DOHH2 (cell line): ENCODE data around the gene SEMA4D.

Source experiments
- H3F3A ChIP-seq: fragments of 200-600 bp; sonication (generic), shearing (Covaris generic); 2 replicates; pipeline ENCODE4 v1.6.0; 2016; ENCODE audit warnings: antibody characterized with exemption, mild to moderate bottlenecking; ENCODE audit not compliant: control insufficient read depth, insufficient read depth
- H3K27ac ChIP-seq: fragments of 200-600 bp; sonication (generic); 2 replicates; pipeline ENCODE4 v1.5.1; 2014; ENCODE audit warnings: low read depth, mild to moderate bottlenecking, low read length, moderate library complexity
- H3K27me3 ChIP-seq: fragments of 200-600 bp; sonication (generic); 2 replicates; pipeline ENCODE4 v1.6.1; 2014; ENCODE audit warnings: mild to moderate bottlenecking, low read length, mixed read lengths; ENCODE audit not compliant: control insufficient read depth
- H3K36me3 ChIP-seq: fragments of 200-600 bp; sonication (generic); 2 replicates; pipeline ENCODE4 v1.6.1; 2014; ENCODE audit warnings: mild to moderate bottlenecking, low read length, moderate library complexity, mixed read lengths; ENCODE audit not compliant: control insufficient read depth
- H3K4me1 ChIP-seq: fragments of 200-600 bp; sonication (generic); 2 replicates; pipeline ENCODE4 v1.6.1; 2014; ENCODE audit warnings: mild to moderate bottlenecking, low read length, mixed read lengths; ENCODE audit not compliant: control insufficient read depth
- H3K4me2 ChIP-seq: fragments of 200-600 bp; sonication (generic); 2 replicates; pipeline ENCODE4 v1.6.0; 2014; ENCODE audit warnings: mild to moderate bottlenecking, low read length, moderate library complexity
- H3K4me3 ChIP-seq: fragments of 200-600 bp; sonication (generic); 2 replicates; pipeline ENCODE4 v1.5.1; 2014; ENCODE audit warnings: mild to moderate bottlenecking, low read length, mixed read lengths
- H3K79me2 ChIP-seq: fragments of 200-600 bp; sonication (generic); 2 replicates; pipeline ENCODE4 v1.6.1; 2014; ENCODE audit warnings: mild to moderate bottlenecking, low read length, mixed read lengths; ENCODE audit not compliant: control insufficient read depth
- H3K9me2 ChIP-seq: fragments of 200-600 bp; sonication (generic); replicated peaks from 2 replicates; pipeline ENCODE4 v1.6.1; 2014; ENCODE audit warnings: mild to moderate bottlenecking, low read length, mixed read lengths; ENCODE audit not compliant: control insufficient read depth
- H3K9me3 ChIP-seq: fragments of 200-600 bp; sonication (generic); 2 replicates; pipeline ENCODE4 v1.6.1; 2014; ENCODE audit warnings: antibody characterized with exemption, low read length, mixed read lengths; ENCODE audit not compliant: control insufficient read depth, insufficient read depth
- H4K20me1 ChIP-seq: fragments of 200-600 bp; sonication (generic); 2 replicates; pipeline ENCODE4 v1.6.0; 2014; ENCODE audit warnings: low read depth, mild to moderate bottlenecking, antibody characterized with exemption, low read length, moderate library complexity; ENCODE audit not compliant: control insufficient read depth, insufficient read depth
- CTCF ChIP-seq: fragments of 200-600 bp; sonication (generic); IDR thresholded peaks from one replicate; pipeline ENCODE4 v1.5.1; 2014; ENCODE audit warnings: antibody characterized with exemption, mild to moderate bottlenecking, low read depth, low read length; ENCODE audit not compliant: poor library complexity, severe bottlenecking
- EZH2phosphoT487 ChIP-seq: fragments of 200-600 bp; sonication (generic); IDR thresholded peaks from 2 replicates; pipeline ENCODE4 v1.6.1; 2017; ENCODE audit warnings: borderline replicate concordance, mild to moderate bottlenecking, antibody characterized with exemption, low read length, moderate library complexity, mixed read lengths

SEMA4D gene

GRCh38 chr9:89478821-89479668 lies 18.9 kb downstream of the SEMA4D start:
- Histone ChIP-seq H3K27me3 (no peaks in the 10 kb centered on the region), H3F3A (no peaks in the 10 kb centered on the region), H4K20me1 (0 out of 2 replicates have a peak, but pooled peaks cover 2% of the 10 kb centered on the region), H3K4me1 (peaks cover 11% of the 10 kb centered on the region), H3K4me3 (no peak overlapping the region), H3K27ac (no peak overlapping the region), H3K79me2 (peaks cover 29% of the 10 kb centered on the region), H3K9me2 (no peaks in the 10 kb centered on the region), H3K9me3 (no peaks in the 10 kb centered on the region), H3K4me2 (no peak overlapping the region), H3K36me3 (no peaks in the 10 kb centered on the region)
- TF ChIP-seq EZH2phosphoT487 (no peak), CTCF (no peak)

DNA sequence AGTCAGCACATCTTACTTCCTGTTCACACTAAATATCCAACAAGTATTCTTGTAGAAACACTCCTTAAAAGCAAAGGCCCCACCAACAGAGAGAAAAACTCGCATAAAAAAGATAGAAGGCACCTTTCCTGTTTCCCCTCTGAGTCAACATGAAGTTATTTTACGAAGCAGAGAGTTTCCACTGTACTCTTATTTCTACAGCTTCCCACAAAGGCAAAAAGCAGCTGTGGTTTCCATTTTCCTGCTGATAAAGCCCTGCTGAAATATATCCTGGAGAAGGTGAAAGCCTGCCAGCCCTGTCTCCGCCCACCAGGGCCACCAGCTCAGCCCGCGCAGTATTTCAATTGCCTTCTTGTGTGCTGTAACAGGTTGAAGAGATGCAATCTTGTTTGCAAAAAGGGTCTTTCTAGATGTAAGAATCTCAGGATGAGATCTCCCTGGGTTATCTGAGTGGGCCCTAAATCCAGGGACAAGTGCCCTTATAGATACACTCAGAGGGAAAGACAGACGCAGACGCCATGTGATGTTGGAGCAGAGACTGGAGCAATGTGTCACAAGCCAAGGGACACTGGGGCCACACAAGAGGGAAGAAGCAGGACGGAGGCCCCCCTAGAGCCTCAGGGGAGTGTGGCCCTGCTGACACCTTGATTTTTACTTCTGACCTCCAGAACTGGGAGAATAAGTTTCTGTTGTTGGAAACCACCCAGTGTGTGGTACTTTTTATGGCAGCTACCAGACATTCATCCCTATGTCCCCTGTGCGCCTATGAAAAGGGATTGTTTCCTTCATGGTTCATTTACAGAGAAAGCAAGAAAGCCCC lies 19.9 kb downstream of the SEMA4D start:
- peaks cover 19% of the 10 kb centered on the region for H3K79me2 ChIP-seq
- H3K27ac ChIP-seq = no peak overlapping the region
- H4K20me1 ChIP-seq = 0 out of 2 replicates have a peak, but pooled peaks cover 2% of the 10 kb centered on the region
- no peak overlapping the region for H3K4me2 ChIP-seq
- H3K4me3 ChIP-seq = no peak overlapping the region
- H3F3A ChIP-seq = no peaks in the 10 kb centered on the region
- H3K27me3 ChIP-seq = no peaks in the 10 kb centered on the region
- peaks cover under 1% of the 10 kb centered on the region; the same call in 1 of the 2 replicates for H3K4me1 ChIP-seq
- no peak for TF ChIP-seq CTCF
- TF ChIP-seq EZH2phosphoT487 = no peak
- no peaks in the 10 kb centered on the region for H3K36me3 ChIP-seq
- no peaks in the 10 kb centered on the region for H3K9me3 ChIP-seq
- no peaks in the 10 kb centered on the region for H3K9me2 ChIP-seq

GRCh38 chr9:89477384-89477783 lies 20.5 kb downstream of the SEMA4D start:
- Histone ChIP-seq H3K27ac (no peak overlapping the region), H3K4me1 (no peaks in the 10 kb centered on the region), H3K4me3 (no peak overlapping the region), H3K4me2 (no peak overlapping the region), H3F3A (no peaks in the 10 kb centered on the region), H3K9me2 (no peaks in the 10 kb centered on the region), H3K27me3 (no peaks in the 10 kb centered on the region), H3K79me2 (peaks cover 13% of the 10 kb centered on the region), H4K20me1 (no peaks in the 10 kb centered on the region), H3K9me3 (no peaks in the 10 kb centered on the region), H3K36me3 (no peaks in the 10 kb centered on the region)
- TF ChIP-seq EZH2phosphoT487 (no peak), CTCF (no peak)
